GM12878 (cell line): Measurements from ENCODE around the gene LOXL4. TPM values are rescaled to one million over a fixed set of nuclear protein-coding genes. Genes with fewer than 3 reads are reported as not detected.

Experiments used
- ATAC-seq: fragments of 200-7000 bp; cut with Tn5 transposase; 3 replicates; pipeline ENCODE4 v1.9.1; 2020; ENCODE audit warnings: mild to moderate bottlenecking, moderate library complexity
- BruUV-seq: library from RNA; stranded (reverse); fragments of 400-500 nt; replicated peaks from 2 replicates; lab custom pipeline; 2021; lab: Mats Ljungman, UMichigan
- CTCF ChIA-PET: fragments of 300-600 bp; sonication (Branson Sonifier 250); formaldehyde crosslinking; extraction: SDS; loops from one replicate; lab custom pipeline; 2021; ENCODE audit warnings: inconsistent platforms; lab: Yijun Ruan, JAX
- POLR2A ChIA-PET: fragments of 350-600 bp; formaldehyde crosslinking; extraction: SDS; loops from one replicate; lab custom pipeline; 2021; ENCODE audit warnings: inconsistent platforms; lab: Charles Lee
- RAD21 ChIA-PET: fragments of 300-600 bp; sonication (Branson Sonifier 250); formaldehyde crosslinking; loops from one replicate; lab custom pipeline; 2023; ENCODE audit warnings: antibody characterized with exemption; ENCODE audit not compliant: unreplicated experiment; lab: Charles Lee
- SMC1A ChIA-PET: fragments of 300-600 bp; sonication (Branson Sonifier 250); formaldehyde crosslinking; loops from one replicate; lab custom pipeline; 2023; ENCODE audit not compliant: unreplicated experiment, uncharacterized antibody; lab: Charles Lee
- DNase-seq: peaks from one replicate; pipeline ENCODE4 v3.0.0-alpha.2; 2011; ENCODE audit warnings: low read depth, low spot score
- FAIRE-seq: peaks from 3 replicates; lab custom pipeline; 2011; peaks lifted over from hg19 to GRCh38; lab: Jason Lieb, UNC
- H2AFZ ChIP-seq: 2 replicates; pipeline ENCODE4 v1.6.0; 2011; ENCODE audit warnings: low read depth, low read length, control low read depth; ENCODE audit not compliant: control insufficient read depth
- H3K27ac ChIP-seq: 2 replicates; pipeline ENCODE4 v1.5.1; 2011; ENCODE audit warnings: control low read depth; ENCODE audit not compliant: control insufficient read depth, insufficient read depth
- H3K27me3 ChIP-seq, 2 experiments: replicated peaks in 1 of 2; 2 replicates each; pipeline versions ENCODE4 v1.6.0 to v1.6.1; 2011; ENCODE audit warnings: low read length in 1 of 2; ENCODE audit not compliant: control insufficient read depth in 2 of 2, insufficient read depth in 2 of 2
- H3K36me3 ChIP-seq, 2 experiments: 2 replicates each; pipeline ENCODE4 v1.5.1; 2011; ENCODE audit warnings: low read length in 1 of 2; ENCODE audit not compliant: control insufficient read depth in 2 of 2, insufficient read depth in 2 of 2
- H3K4me1 ChIP-seq: 2 replicates; pipeline ENCODE4 v1.6.1; 2011; ENCODE audit warnings: mild to moderate bottlenecking, low read length, moderate library complexity, mixed read lengths; ENCODE audit not compliant: control insufficient read depth, insufficient read depth
- H3K4me2 ChIP-seq: 2 replicates; pipeline ENCODE4 v1.6.0; 2011; ENCODE audit warnings: control low read depth; ENCODE audit not compliant: control insufficient read depth, insufficient read depth
- H3K4me3 ChIP-seq: fragments of 200-600 bp; sonication (generic); 2 replicates; pipeline ENCODE4 v1.5.1; 2016
- H3K79me2 ChIP-seq: 2 replicates; pipeline ENCODE4 v1.6.0; 2011; ENCODE audit warnings: low read length; ENCODE audit not compliant: control insufficient read depth, insufficient read depth
- H3K9ac ChIP-seq: 2 replicates; pipeline ENCODE4 v1.8.0; 2011; ENCODE audit warnings: low read length, control low read depth, mixed read lengths; ENCODE audit not compliant: control insufficient read depth, insufficient read depth
- H3K9me3 ChIP-seq: replicated peaks from 3 replicates; pipeline ENCODE4 v1.5.1; 2011; ENCODE audit warnings: mild to moderate bottlenecking, low read length; ENCODE audit not compliant: control insufficient read depth, insufficient read depth
- H4K20me1 ChIP-seq: 2 replicates; pipeline ENCODE4 v1.6.0; 2011; ENCODE audit not compliant: control insufficient read depth, insufficient read depth
- CBX3 ChIP-seq: fragments of 200-600 bp; sonication (generic); IDR thresholded peaks from 2 replicates; pipeline ENCODE4 v1.6.1; 2016; ENCODE audit warnings: low read depth, borderline replicate concordance
- CUX1 ChIP-seq: IDR thresholded peaks from 2 replicates; pipeline ENCODE4 v1.6.1; 2012; ENCODE audit warnings: improper control_type of control experiment, low read depth, low read length; ENCODE audit not compliant: insufficient replicate concordance
- FOS ChIP-seq: IDR thresholded peaks from 3 replicates; pipeline ENCODE4 v1.6.1; 2011; ENCODE audit warnings: borderline replicate concordance; ENCODE audit not compliant: insufficient read length; ENCODE audit errors: extremely low read depth
- IKZF1 ChIP-seq: fragments of 450-650 bp; conservative IDR thresholded peaks from 2 replicates; pipeline ENCODE4 v1.6.1; 2017; ENCODE audit warnings: antibody characterized with exemption, mild to moderate bottlenecking
- SMARCA5 ChIP-seq: fragments of 450-650 bp; IDR thresholded peaks from 2 replicates; pipeline ENCODE4 v1.6.1; 2017; ENCODE audit warnings: mild to moderate bottlenecking
- TAF1 ChIP-seq: IDR thresholded peaks from 2 replicates; pipeline ENCODE4 v1.6.1; 2011; ENCODE audit warnings: mild to moderate bottlenecking, low read depth, low read length, borderline replicate concordance
- TCF3 ChIP-seq: IDR thresholded peaks from 2 replicates; pipeline ENCODE4 v1.6.1; 2012; ENCODE audit warnings: low read depth, mild to moderate bottlenecking, low read length, borderline replicate concordance; ENCODE audit not compliant: insufficient read depth
- ZNF217 ChIP-seq: fragments of 450-650 bp; IDR thresholded peaks from 2 replicates; pipeline ENCODE4 v1.6.1; 2017; ENCODE audit warnings: antibody characterized with exemption, mild to moderate bottlenecking
- WGBS: methylation state at CpG from one replicate; pipeline ENCODE4 v1.1.6; 2016; ENCODE audit warnings: low lambda C conversion rate; ENCODE audit not compliant: insufficient replicate concordance, insufficient coverage; ENCODE audit errors: missing lambda C conversion rate; 5-methylcytosine and 5-hydroxymethylcytosine counted together
- in situ Hi-C: fragments of 300-500 bp; cut with MboI; formaldehyde crosslinking; loops from 9 replicates; pipeline ENCODE4 v1.14.3; 2018; ENCODE audit warnings: mixed read lengths
- intact Hi-C: fragments of 100-400 bp; cut with micrococcal nuclease; formaldehyde crosslinking; loops from one replicate; pipeline ENCODE4 v1.14.2; 2022; ENCODE audit not compliant: unreplicated experiment
- polyA plus RNA-seq, 11 experiments: library from polyadenylated mRNA; depleted of rRNA in 4 of 11; unstranded in 6 of 11; stranded (reverse) in 5 of 11; fragments of >200 nt; fragmentation: Nextera tagmentation in 4 of 11; fragmentation: Illumina TruSeq in 1 of 11; extraction: Ambion mirVana in 4 of 11; extraction: Trizol in 1 of 11; gene quantifications; 1 replicate in 1 of 11; 2 replicates in 10 of 11; pipeline versions ENCODE4 v1.2.1 to v1.2.3, GENCODE V29; 2011 to 2016; ENCODE audit warnings: inconsistent platforms in 2 of 11, missing spikeins in 2 of 11, low read depth in 1 of 11
- total RNA-seq, 4 experiments: library from RNA; depleted of rRNA in 3 of 4; stranded (reverse); fragments of >200 nt in 3 of 4; fragmentation: Illumina TruSeq in 1 of 4; extraction: Trizol in 1 of 4; gene quantifications; 2 replicates each; pipeline versions ENCODE4 v1.2.1 to v1.2.3, GENCODE V29; 2013 to 2021

Gene LOXL4
- total and polyA plus RNA-seq, 10 of the 15 experiments (the other 5 are each of a cell fraction or from before 2014, with no cell fraction given): 0.02 to 0.12 (median 0.08) TPM; not detected in 3

- 95% methylated on average over 5 of the region's 5 CpGs for WGBS
- H3K27ac ChIP-seq: no peak overlapping the region
- ChIA-PET SMC1A (no interaction called here), RAD21 (no interaction called here), POLR2A (no interaction called here), CTCF (interaction anchor here (1.1 kb wide), 1 partner anchor 215 kb away, joined by 3 read pairs; no protein-coding TSS in a partner anchor)
- no peaks in the 10 kb centered on the region for H3K9me3 ChIP-seq
- no peak for ATAC-seq
- H3K27me3 ChIP-seq: no peaks in the 10 kb centered on the region
- H3K4me2 ChIP-seq: no peak overlapping the region
- H3K4me1 ChIP-seq: no peaks in the 10 kb centered on the region
- in situ Hi-C loops (no loop called here), intact Hi-C loops (no loop called here)
- H3K36me3 ChIP-seq: peaks cover 2 to 30% of the 10 kb centered on the region in 2 experiments
- FAIRE-seq: no peak
- no peaks in the 10 kb centered on the region for H3K79me2 ChIP-seq
- no peak for DNase-seq
- BruUV-seq: TSS peak; percentile 39
- no peaks in the 10 kb centered on the region for H4K20me1 ChIP-seq
- no peak overlapping the region for H3K9ac ChIP-seq
- no peak for TF ChIP-seq CBX3
- TF ChIP-seq ZNF217: no peak
- no peak for TF ChIP-seq CUX1
- TF ChIP-seq FOS: no peak
- TF ChIP-seq TCF3: no peak
- TF ChIP-seq IKZF1: no peak
- TF ChIP-seq SMARCA5: no peak
- no peak for TF ChIP-seq TAF1
- H2AFZ ChIP-seq: no peak overlapping the region
- no peak overlapping the region for H3K4me3 ChIP-seq
Observed at GRCh38 chr10:98244141-98244540, 23.9 kb downstream of the LOXL4 start.
